ENCODE data around the gene ATXN7L1. TPM values are rescaled to one million over a fixed set of nuclear protein-coding genes. Genes with fewer than 3 reads are reported as not detected.

The ATXN7L1 gene
- total RNA-seq, 4 donors from 2014 or later = 8.1 to 13.5 (median 9.1) TPM

DNA sequence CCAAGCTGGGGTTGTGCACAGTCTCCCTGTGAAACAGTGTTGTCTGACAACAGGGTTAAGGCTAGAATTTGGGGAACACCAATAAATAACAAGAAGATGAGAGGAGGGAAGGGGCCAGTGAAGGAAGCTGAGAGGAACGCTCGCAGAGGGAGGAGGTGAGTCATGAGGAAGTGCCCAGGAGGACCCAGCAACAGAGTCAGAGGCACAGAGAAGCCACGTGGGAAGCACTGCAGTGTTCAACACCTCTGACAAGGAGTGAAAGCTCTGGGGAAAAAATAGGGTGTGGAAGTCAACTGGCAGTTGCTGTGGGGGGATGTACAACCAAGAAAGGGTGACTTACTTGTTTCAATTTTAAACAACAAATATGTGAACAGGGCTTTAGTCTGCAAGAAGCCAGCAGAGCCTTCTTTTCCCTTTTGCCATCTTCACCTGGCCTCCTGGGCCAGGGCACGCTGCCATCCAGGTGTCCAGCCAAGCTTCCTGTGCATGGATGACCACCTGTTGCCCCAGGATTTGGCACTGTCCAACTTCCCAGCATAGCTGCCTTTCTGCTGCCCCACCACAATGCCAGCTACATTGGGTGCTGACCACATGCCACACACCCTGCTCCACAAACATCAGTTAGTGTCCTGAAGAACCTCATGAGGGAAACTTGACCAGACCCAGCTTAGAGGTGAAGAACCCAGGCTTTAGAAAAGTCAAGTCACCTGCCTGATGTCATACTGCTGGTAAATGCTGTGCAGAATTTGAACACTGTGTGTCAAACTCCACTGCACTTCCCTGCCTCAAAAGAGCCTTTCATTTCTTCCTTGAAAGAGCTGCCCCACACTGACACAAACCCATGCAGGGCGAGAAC is 69.6 kb downstream of the ATXN7L1 start:
- intact Hi-C loops (cut with DNase I; ENCODE audit: low total_unique reads) = no loop called here
- no peak for TF ChIP-seq POLR2A (IDR thresholded peaks at IDR 0.05)
- TF ChIP-seq, protein P1, sequence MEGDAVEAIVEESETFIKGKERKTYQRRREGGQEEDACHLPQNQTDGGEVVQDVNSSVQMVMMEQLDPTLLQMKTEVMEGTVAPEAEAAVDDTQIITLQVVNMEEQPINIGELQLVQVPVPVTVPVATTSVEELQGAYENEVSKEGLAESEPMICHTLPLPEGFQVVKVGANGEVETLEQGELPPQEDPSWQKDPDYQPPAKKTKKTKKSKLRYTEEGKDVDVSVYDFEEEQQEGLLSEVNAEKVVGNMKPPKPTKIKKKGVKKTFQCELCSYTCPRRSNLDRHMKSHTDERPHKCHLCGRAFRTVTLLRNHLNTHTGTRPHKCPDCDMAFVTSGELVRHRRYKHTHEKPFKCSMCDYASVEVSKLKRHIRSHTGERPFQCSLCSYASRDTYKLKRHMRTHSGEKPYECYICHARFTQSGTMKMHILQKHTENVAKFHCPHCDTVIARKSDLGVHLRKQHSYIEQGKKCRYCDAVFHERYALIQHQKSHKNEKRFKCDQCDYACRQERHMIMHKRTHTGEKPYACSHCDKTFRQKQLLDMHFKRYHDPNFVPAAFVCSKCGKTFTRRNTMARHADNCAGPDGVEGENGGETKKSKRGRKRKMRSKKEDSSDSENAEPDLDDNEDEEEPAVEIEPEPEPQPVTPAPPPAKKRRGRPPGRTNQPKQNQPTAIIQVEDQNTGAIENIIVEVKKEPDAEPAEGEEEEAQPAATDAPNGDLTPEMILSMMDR (IDR thresholded peaks at IDR 0.05) = no peak
- no peak for DNase-seq (ENCODE audit: low spot score in 2 of 2)
- WGBS, 2 donors = 63 to 64% methylated on average over 5 of the region's 5 CpGs
- H3K4me3 ChIP-seq (ENCODE audit: low read depth, poor library complexity, severe bottlenecking) = no peak overlapping the region

DNA sequence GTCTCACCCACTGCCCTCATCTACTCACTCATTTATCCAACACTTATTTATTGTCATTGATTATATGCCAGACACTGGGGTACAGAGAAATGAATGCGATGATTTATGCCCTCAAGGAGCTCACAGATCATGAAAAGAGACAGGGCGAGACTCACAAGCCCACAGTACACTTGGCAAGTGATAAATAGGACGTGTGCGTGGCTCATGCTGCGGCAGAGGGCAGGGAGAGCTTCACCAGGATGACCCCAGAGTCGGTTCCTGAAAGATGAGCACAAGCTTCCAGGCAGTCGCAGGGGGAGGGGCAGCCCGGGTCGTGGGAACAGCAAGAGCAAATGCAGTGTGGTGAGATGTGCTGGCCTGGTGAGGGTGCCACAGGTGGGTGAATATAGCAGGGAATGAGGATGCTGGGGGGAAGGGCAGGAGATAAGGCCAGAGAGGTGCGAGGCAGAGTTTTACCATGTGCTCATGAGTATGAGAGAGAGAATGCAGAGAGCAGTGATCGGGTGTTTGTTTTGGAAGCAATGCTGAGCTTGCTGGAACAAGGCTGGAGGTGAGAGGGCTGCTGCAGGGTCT is 70.9 kb downstream of the ATXN7L1 start:
- TF ChIP-seq POLR2A (IDR thresholded peaks at IDR 0.05) = no peak
- TF ChIP-seq, protein P1 (IDR thresholded peaks at IDR 0.05) = no peak
- no peak for DNase-seq (ENCODE audit: low spot score in 2 of 2)
- 31 to 56% methylated on average over 11 of the region's 11 CpGs for WGBS, 2 donors
- H3K4me3 ChIP-seq (ENCODE audit: low read depth, poor library complexity, severe bottlenecking) = no peak overlapping the region
- intact Hi-C loops (cut with DNase I; ENCODE audit: low total_unique reads) = no loop called here

- 95 to 100% methylated on average over 2 of the region's 2 CpGs for WGBS, 2 donors
- TF ChIP-seq, protein P1 (IDR thresholded peaks at IDR 0.05) = no peak
- no peak for TF ChIP-seq POLR2A (IDR thresholded peaks at IDR 0.05)
These were observed 73.0 kb downstream of the ATXN7L1 start for GRCh38 chr7:105803429-105803736.

DNA sequence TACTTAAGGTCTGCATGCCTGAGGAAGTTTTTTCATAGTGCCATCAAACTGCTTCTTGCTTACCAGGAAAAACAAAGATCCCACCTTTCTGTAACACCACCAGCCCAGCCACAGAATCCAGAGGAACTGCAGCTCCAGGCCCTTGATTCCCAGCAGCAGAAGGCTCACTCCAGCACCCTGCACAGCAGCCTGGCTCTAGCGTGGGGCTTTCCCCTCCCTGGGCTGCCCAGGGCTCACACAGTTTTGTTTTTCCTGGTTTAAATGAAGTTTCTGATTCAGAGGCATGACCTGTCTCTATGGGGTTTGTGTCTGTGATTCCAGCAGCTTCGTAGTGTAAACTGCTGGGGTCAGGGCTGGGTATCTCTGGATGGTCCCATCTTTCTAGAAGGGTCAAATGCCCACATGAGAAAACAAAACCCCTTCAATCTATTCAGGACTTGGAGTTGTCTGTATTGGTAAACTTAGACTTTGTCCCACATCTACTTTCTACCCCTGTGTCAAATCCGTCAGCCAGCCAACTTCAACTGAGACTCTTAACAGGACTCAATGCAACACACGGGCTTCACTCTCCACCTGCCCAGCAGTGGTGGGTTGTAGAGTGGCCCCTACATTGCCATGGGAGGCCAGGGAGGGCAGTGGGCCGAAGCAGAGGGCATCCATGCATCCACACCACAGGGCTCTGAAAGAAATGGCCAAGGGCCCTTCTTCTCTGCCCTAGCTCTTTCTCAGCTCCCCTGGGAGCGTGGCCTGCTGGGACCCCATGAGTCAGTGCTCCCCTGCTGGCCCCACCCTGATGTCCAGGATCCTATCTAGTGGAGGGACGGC is 73.6 kb downstream of the ATXN7L1 start:
- WGBS, 2 donors = 88 to 90% methylated on average over 6 to 7 of the region's 7 CpGs
- H3K4me3 ChIP-seq (ENCODE audit: low read depth, poor library complexity, severe bottlenecking) = no peak overlapping the region
- no peak for TF ChIP-seq POLR2A (IDR thresholded peaks at IDR 0.05)
- TF ChIP-seq, protein P1 (IDR thresholded peaks at IDR 0.05) = no peak
- DNase-seq (ENCODE audit: low spot score in 2 of 2) = no peak
- intact Hi-C loops (cut with DNase I; ENCODE audit: low total_unique reads) = no loop called here

More at GRCh38 chr7:105803429-105803736, 73.0 kb downstream of the ATXN7L1 start:
- no peak for DNase-seq (ENCODE audit: low spot score in 2 of 2)
- intact Hi-C loops (cut with DNase I; ENCODE audit: low total_unique reads) = no loop called here
- no peak overlapping the region for H3K4me3 ChIP-seq (ENCODE audit: low read depth, poor library complexity, severe bottlenecking)

- DNase-seq (ENCODE audit: low spot score in 2 of 2) = no peak
- intact Hi-C loops (cut with DNase I; ENCODE audit: low total_unique reads) = no loop called here
- TF ChIP-seq, protein P1 (IDR thresholded peaks at IDR 0.05) = no peak
- no peak for TF ChIP-seq POLR2A (IDR thresholded peaks at IDR 0.05)
- no peak overlapping the region for H3K4me3 ChIP-seq (ENCODE audit: low read depth, poor library complexity, severe bottlenecking)
- 94 to 95% methylated on average over 6 of the region's 6 CpGs for WGBS, 2 donors
These were observed 75.4 kb downstream of the ATXN7L1 start for GRCh38 chr7:105800849-105801534.
